HG03342 (cell line): Measurements from ENCODE around the gene RNF130.
"Not testable (repeated sequence)": the region's sequence is repeated elsewhere in the genome, so short reads cannot be mapped to it uniquely, and the experiment has no call there.

Experiments used
- ATAC-seq: cut with Tn5 transposase; IDR thresholded peaks from one replicate; pipeline ENCODE4 v1.9.1; 2021; ENCODE audit warnings: mild to moderate bottlenecking, moderate library complexity; ENCODE audit not compliant: unreplicated experiment

Gene RNF130

DNA sequence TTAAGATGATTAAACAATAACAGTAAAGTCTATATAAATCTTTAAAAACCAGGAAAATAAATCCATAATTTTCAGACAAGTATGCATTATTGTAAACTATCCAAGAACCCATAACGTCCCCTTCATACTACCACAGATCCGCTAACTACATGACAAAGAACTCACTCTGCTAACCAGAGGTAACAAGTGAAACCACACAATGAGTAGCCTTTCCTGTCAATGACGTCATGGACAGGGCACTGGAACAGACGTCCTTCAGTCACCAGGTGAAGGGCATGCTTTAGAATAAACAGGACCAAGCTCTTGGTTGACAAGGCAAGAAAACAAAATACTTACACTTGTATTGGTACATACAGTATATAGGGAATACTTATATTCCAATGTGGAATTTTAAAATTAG is 45.2 kb downstream of the RNF130 start:
- no peak for ATAC-seq

- ATAC-seq: no peak
Observed at GRCh38 chr5:180021900-180022299, 49.7 kb downstream of the RNF130 start.

- ATAC-seq: no peak
Observed at GRCh38 chr5:180020176-180020575, 51.4 kb downstream of the RNF130 start.

GRCh38 chr5:180018347-180019060 is 53.1 kb downstream of the RNF130 start:
- ATAC-seq: no peak

DNA sequence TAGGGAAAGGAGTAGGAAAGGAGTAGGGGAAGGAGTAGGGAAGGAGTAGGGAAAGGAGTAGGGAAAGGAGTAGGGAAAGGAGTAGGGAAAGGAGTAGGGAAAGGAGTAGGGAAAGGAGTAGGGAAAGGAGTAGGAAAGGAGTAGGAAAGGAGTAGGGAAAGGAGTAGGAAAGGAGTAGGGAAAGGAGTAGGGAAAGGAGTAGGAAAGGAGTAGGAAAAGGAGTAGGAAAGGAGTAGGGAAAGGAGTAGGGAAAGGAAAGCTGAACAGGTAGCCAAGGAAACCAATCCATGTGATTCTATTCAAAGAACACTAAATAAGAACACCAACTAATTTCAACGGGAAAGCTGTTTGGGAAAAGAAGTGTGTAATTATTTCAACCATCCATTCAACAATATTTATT is 56.0 kb downstream of the RNF130 start:
- not testable (repeated sequence) for ATAC-seq

- no peak for ATAC-seq
Observed at GRCh38 chr5:180013678-180014077, 57.9 kb downstream of the RNF130 start.

- ATAC-seq: no peak
Observed at GRCh38 chr5:180012316-180012715, 59.2 kb downstream of the RNF130 start.

DNA sequence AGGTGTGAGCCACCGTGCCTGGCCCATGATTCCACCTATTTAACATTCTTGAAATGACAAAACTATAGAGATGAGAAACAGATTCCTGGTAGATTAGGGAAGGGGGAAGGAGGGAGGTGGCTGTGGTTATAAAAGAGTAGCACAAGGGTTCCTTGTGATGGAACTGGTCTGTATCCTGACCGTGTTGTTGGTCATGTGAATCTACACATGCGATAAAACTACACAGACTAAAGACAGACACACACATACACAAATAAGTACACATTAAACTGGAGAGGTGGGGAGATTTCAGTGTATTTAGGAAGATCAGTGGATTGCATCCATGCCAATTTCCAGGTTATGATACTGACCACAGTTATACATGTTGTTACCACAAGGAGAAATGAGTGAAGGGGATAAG is 60.9 kb downstream of the RNF130 start:
- no peak for ATAC-seq

DNA sequence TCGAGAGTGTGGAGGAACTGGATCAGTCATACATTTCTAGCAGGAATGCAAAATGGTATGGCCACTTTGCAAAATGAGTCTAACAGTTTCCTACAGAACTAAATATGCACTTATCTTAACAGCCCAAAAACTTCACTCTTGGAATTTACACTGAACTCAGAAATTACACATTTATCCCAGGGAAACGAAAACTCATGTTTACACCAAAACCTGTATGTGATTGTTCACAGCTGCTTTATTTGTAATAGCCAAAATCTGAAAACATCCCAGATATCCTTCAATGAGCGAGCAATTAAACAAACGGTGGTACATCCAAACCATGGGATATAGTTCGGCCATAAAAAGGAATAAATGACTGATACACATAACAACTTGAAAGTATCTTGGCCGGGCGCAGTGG is 62.0 kb downstream of the RNF130 start:
- no peak for ATAC-seq

GRCh38 chr5:180008433-180008832 is 63.1 kb downstream of the RNF130 start:
- ATAC-seq: no peak

DNA sequence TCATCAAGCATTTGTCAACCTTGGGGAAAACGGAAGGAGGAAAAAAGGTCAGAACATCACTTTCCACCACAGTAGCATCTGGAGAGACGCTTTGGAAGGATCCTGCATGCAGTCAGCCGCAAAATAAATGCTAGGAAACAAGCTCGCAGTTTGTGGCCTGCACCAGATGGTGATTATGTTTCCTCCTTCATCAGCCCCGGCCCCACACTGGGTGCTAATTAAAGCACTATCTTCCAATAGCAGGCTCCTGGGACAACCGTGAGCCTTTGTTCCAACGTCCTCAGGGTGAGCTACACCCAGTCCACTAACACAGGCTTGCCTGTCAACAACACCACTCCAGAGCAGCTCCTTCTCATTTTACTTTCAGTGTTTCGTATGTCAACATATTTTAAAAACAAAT is 64.0 kb downstream of the RNF130 start:
- no peak for ATAC-seq

- no peak for ATAC-seq
Observed at GRCh38 chr5:180006141-180006540, 65.4 kb downstream of the RNF130 start.

DNA sequence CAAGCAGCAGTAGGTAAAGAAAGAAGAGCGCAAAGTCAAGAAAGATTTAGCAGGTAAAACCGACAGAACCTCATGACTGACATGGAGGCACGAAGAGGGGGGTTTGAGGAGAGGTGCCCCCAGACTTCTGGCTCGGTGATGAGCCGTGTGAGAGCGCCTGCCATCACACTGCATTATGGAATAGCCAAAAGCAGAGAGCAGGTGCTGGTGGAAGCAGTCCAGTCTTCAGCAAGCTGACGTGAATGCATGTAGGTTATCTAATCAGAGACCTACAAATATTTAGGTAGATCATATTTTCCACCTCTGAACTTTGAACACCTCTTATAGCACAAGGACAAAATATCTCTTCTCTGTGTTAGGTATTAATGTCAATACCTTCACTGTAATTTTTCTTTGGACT is 68.4 kb downstream of the RNF130 start:
- ATAC-seq: no peak

- no peak for ATAC-seq
Observed at GRCh38 chr5:180001742-180002141, 69.8 kb downstream of the RNF130 start.

DNA sequence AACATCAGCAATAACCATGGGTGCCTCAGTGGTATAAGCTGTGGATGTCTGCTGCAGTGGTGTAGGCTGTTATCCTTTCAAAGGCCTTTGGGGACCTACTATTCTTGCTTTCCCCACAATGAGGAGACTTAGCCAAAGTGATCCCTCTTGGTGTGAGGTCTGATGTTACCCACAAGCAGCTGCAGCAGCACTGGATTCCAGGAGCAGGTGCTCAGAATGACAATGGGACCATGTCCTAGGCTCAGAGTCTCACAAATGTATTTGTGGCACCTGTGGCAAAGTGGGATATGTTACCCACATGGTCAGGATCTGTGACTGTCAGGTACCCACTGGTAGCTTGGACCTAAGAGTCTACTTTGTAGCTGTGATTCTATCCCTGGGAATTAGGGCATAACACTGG is 70.4 kb downstream of the RNF130 start:
- no peak for ATAC-seq

GRCh38 chr5:179998485-179998884 is 73.1 kb downstream of the RNF130 start:
- ATAC-seq: no peak

GRCh38 chr5:179994583-179995323 is 76.8 kb downstream of the RNF130 start:
- ATAC-seq: no peak

- not testable (repeated sequence) for ATAC-seq
Observed at GRCh38 chr5:179992855-179993254, 78.7 kb downstream of the RNF130 start.

- no peak for ATAC-seq
Observed at GRCh38 chr5:179991106-179991505, 80.5 kb downstream of the RNF130 start.

DNA sequence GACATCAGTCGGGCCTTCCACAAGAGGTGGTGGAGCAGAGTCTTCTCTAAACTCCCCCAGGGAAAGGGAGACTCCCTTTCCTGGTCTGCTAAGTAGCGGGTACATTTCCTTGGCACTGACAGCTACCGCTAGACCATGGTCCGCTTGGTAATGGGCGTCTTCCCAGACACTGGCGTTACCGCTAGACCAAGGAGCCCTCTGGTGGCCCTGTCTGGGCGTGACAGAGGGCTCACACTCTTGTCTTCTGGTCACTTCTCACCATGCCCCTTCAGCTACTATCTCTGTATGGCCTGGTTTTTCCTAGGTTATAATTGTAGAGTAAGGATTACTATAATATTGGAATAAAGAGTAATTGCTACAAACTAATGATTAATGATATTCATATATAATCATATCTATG is 81.0 kb downstream of the RNF130 start:
- ATAC-seq: not testable (repeated sequence)

DNA sequence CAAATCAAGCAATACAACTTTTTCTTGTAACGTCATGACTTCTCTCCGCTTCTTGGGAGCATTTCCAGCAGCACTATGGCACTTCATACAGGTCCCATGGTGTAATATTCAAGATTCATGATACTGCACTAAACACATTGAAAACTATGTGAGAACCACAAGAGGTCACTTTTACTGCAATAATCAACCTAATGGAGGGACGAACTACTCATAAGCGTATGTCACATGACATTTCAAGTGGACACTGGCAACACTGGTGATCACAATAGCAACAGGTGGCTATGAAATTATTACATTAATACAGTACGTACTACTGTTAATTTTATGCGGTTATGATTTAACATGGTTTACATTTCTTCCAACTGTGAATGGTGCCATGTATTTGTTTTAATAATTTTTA is 85.2 kb downstream of the RNF130 start:
- no peak for ATAC-seq

DNA sequence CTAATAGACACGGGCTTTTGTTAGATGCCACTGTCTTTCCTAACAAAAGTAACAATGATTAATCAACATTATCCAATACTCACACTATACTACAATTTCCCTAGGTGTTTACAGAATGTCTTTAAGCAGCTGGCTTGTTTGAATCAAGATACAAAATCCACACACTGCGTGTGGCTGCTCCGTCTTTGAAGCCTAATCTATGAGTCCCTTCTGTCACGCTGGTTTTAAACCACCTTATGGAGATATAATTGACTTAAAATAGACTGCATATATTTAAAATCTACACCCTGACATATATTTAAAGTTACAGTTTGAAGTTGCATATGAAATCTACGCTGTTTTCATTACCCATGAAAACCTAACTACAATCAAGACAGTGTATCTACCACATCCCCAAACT is 89.9 kb downstream of the RNF130 start:
- ATAC-seq: no peak

DNA sequence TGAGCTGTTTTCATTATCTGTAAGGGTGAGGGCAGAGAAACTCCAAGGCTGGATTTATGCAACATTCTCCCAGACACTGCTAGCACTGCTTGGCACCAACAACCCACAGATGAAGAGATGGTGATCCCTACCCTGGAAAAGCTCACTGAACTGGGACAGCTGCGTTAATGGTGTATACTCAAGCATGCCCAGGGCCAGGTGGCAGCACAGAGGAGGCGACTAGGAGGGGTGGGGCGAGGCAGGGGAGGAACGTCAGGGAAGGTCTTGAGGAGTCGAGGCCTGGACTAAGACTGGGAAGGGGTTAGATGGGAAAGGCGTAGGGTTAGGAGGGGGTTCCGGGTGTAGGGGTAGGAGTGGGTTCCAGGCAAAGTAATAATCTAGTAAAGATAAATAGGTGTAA is 90.8 kb downstream of the RNF130 start:
- no peak for ATAC-seq
